GM12878 (cell line): ENCODE measurements around the gene S1PR1. TPM values are rescaled to one million over a fixed set of nuclear protein-coding genes. Genes with fewer than 3 reads are reported as not detected.

ENCODE experiments used
- ATAC-seq: fragments of 200-7000 bp; cut with Tn5 transposase; 3 replicates; pipeline ENCODE4 v1.9.1; 2020; ENCODE audit warnings: mild to moderate bottlenecking, moderate library complexity
- BruUV-seq: library from RNA; stranded (reverse); fragments of 400-500 nt; replicated peaks from 2 replicates; lab custom pipeline; 2021; lab: Mats Ljungman, UMichigan
- CTCF ChIA-PET: fragments of 300-600 bp; sonication (Branson Sonifier 250); formaldehyde crosslinking; extraction: SDS; loops from one replicate; lab custom pipeline; 2021; ENCODE audit warnings: inconsistent platforms; lab: Yijun Ruan, JAX
- POLR2A ChIA-PET: fragments of 350-600 bp; formaldehyde crosslinking; extraction: SDS; loops from one replicate; lab custom pipeline; 2021; ENCODE audit warnings: inconsistent platforms; lab: Charles Lee
- RAD21 ChIA-PET: fragments of 300-600 bp; sonication (Branson Sonifier 250); formaldehyde crosslinking; loops from one replicate; lab custom pipeline; 2023; ENCODE audit warnings: antibody characterized with exemption; ENCODE audit not compliant: unreplicated experiment; lab: Charles Lee
- SMC1A ChIA-PET: fragments of 300-600 bp; sonication (Branson Sonifier 250); formaldehyde crosslinking; loops from one replicate; lab custom pipeline; 2023; ENCODE audit not compliant: unreplicated experiment, uncharacterized antibody; lab: Charles Lee
- DNase-seq: peaks from one replicate; pipeline ENCODE4 v3.0.0-alpha.2; 2011; ENCODE audit warnings: low read depth, low spot score
- FAIRE-seq: peaks from 3 replicates; lab custom pipeline; 2011; peaks lifted over from hg19 to GRCh38; lab: Jason Lieb, UNC
- H2AFZ ChIP-seq: 2 replicates; pipeline ENCODE4 v1.6.0; 2011; ENCODE audit warnings: low read depth, low read length, control low read depth; ENCODE audit not compliant: control insufficient read depth
- H3K27ac ChIP-seq: 2 replicates; pipeline ENCODE4 v1.5.1; 2011; ENCODE audit warnings: control low read depth; ENCODE audit not compliant: control insufficient read depth, insufficient read depth
- H3K27me3 ChIP-seq, 2 experiments: replicated peaks in 1 of 2; 2 replicates each; pipeline versions ENCODE4 v1.6.0 to v1.6.1; 2011; ENCODE audit warnings: low read length in 1 of 2; ENCODE audit not compliant: control insufficient read depth in 2 of 2, insufficient read depth in 2 of 2
- H3K36me3 ChIP-seq, 2 experiments: 2 replicates each; pipeline ENCODE4 v1.5.1; 2011; ENCODE audit warnings: low read length in 1 of 2; ENCODE audit not compliant: control insufficient read depth in 2 of 2, insufficient read depth in 2 of 2
- H3K4me1 ChIP-seq: 2 replicates; pipeline ENCODE4 v1.6.1; 2011; ENCODE audit warnings: mild to moderate bottlenecking, low read length, moderate library complexity, mixed read lengths; ENCODE audit not compliant: control insufficient read depth, insufficient read depth
- H3K4me2 ChIP-seq: 2 replicates; pipeline ENCODE4 v1.6.0; 2011; ENCODE audit warnings: control low read depth; ENCODE audit not compliant: control insufficient read depth, insufficient read depth
- H3K4me3 ChIP-seq: fragments of 200-600 bp; sonication (generic); 2 replicates; pipeline ENCODE4 v1.5.1; 2016
- H3K79me2 ChIP-seq: 2 replicates; pipeline ENCODE4 v1.6.0; 2011; ENCODE audit warnings: low read length; ENCODE audit not compliant: control insufficient read depth, insufficient read depth
- H3K9ac ChIP-seq: 2 replicates; pipeline ENCODE4 v1.8.0; 2011; ENCODE audit warnings: low read length, control low read depth, mixed read lengths; ENCODE audit not compliant: control insufficient read depth, insufficient read depth
- H3K9me3 ChIP-seq: replicated peaks from 3 replicates; pipeline ENCODE4 v1.5.1; 2011; ENCODE audit warnings: mild to moderate bottlenecking, low read length; ENCODE audit not compliant: control insufficient read depth, insufficient read depth
- H4K20me1 ChIP-seq: 2 replicates; pipeline ENCODE4 v1.6.0; 2011; ENCODE audit not compliant: control insufficient read depth, insufficient read depth
- CEBPZ ChIP-seq: fragments of 150-350 bp; IDR thresholded peaks from 2 replicates; pipeline ENCODE4 v1.6.1; 2016; ENCODE audit warnings: low read depth, low read length
- CHD1 ChIP-seq: IDR thresholded peaks from 2 replicates; pipeline ENCODE4 v1.6.1; 2012; ENCODE audit warnings: low read depth, low read length, improper control_type of control experiment
- GATAD2B ChIP-seq: fragments of 450-650 bp; conservative IDR thresholded peaks from 2 replicates; pipeline ENCODE4 v1.6.1; 2017; ENCODE audit warnings: low read depth, mild to moderate bottlenecking, moderate library complexity
- RAD21 ChIP-seq: IDR thresholded peaks from 2 replicates; pipeline ENCODE4 v1.6.1; 2011; ENCODE audit warnings: mild to moderate bottlenecking, low read depth, low read length, moderate library complexity; ENCODE audit not compliant: insufficient read depth
- SREBF1 ChIP-seq: IDR thresholded peaks from 2 replicates; pipeline ENCODE4 v1.6.1; 2012; ENCODE audit warnings: mild to moderate bottlenecking, low read length
- STAT1 ChIP-seq: fragments of 450-650 bp; conservative IDR thresholded peaks from 2 replicates; pipeline ENCODE4 v1.6.1; 2014; ENCODE audit warnings: antibody characterized with exemption, mild to moderate bottlenecking
- ZBTB11 ChIP-seq: fragments of 450-650 bp; formaldehyde crosslinking; IDR thresholded peaks from 2 replicates; pipeline ENCODE4 v1.5.0; 2022; ENCODE audit warnings: mild to moderate bottlenecking, missing genetic modification characterization
- WGBS: methylation state at CpG from one replicate; pipeline ENCODE4 v1.1.6; 2016; ENCODE audit warnings: low lambda C conversion rate; ENCODE audit not compliant: insufficient replicate concordance, insufficient coverage; ENCODE audit errors: missing lambda C conversion rate; 5-methylcytosine and 5-hydroxymethylcytosine counted together
- in situ Hi-C: fragments of 300-500 bp; cut with MboI; formaldehyde crosslinking; loops from 9 replicates; pipeline ENCODE4 v1.14.3; 2018; ENCODE audit warnings: mixed read lengths
- intact Hi-C: fragments of 100-400 bp; cut with micrococcal nuclease; formaldehyde crosslinking; loops from one replicate; pipeline ENCODE4 v1.14.2; 2022; ENCODE audit not compliant: unreplicated experiment
- polyA plus RNA-seq, 11 experiments: library from polyadenylated mRNA; depleted of rRNA in 4 of 11; unstranded in 6 of 11; stranded (reverse) in 5 of 11; fragments of >200 nt; fragmentation: Nextera tagmentation in 4 of 11; fragmentation: Illumina TruSeq in 1 of 11; extraction: Ambion mirVana in 4 of 11; extraction: Trizol in 1 of 11; gene quantifications; 1 replicate in 1 of 11; 2 replicates in 10 of 11; pipeline versions ENCODE4 v1.2.1 to v1.2.3, GENCODE V29; 2011 to 2016; ENCODE audit warnings: inconsistent platforms in 2 of 11, missing spikeins in 2 of 11, low read depth in 1 of 11
- total RNA-seq, 4 experiments: library from RNA; depleted of rRNA in 3 of 4; stranded (reverse); fragments of >200 nt in 3 of 4; fragmentation: Illumina TruSeq in 1 of 4; extraction: Trizol in 1 of 4; gene quantifications; 2 replicates each; pipeline versions ENCODE4 v1.2.1 to v1.2.3, GENCODE V29; 2013 to 2021
- TF ChIP-seq, protein P1 (sequence below): fragments of 450-650 bp; IDR thresholded peaks from 2 replicates; pipeline ENCODE4 v1.6.1; 2014; ENCODE audit warnings: mild to moderate bottlenecking

S1PR1 gene
- total and polyA plus RNA-seq, 10 of the 15 experiments (the other 5 are each of a cell fraction or from before 2014, with no cell fraction given) = 3.8 to 59.4 (median 30.7) TPM

DNA sequence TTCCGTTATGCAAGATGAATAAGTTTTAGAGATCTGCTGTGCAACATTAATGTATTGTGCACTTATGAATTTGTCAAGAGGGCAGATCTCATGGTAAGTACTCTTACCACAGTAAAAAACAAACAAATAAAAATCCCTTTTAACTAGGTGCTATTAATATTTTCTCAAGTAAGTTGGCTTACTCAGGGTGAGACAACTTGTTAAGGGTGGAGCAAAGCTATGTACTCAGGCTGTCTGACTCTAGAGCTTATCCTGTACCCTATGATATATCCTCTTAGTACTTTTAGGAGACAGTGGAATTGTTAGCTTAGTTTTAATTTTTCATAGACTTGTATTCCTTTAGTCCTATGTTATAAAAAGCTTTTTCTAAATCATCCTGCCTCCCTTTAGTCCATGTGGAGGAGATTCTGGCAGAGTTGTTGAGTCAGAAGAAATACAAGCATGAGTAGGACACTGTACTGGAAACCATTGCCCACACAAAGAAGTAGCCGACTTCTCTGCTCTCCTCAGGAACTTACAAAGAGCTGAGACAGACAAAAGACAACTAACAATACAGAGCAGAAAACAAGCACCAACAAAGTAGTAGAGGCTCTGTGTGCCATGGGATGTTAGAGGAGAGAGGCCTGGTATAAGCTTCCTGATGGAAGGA lies 49.2 kb downstream of the S1PR1 start:
- H3K4me3 ChIP-seq = no peak overlapping the region
- no peaks in the 10 kb centered on the region for H4K20me1 ChIP-seq
- no peaks in the 10 kb centered on the region for H3K36me3 ChIP-seq
- no peak overlapping the region for H3K27ac ChIP-seq
- no peak for DNase-seq
- TF ChIP-seq, protein P1, sequence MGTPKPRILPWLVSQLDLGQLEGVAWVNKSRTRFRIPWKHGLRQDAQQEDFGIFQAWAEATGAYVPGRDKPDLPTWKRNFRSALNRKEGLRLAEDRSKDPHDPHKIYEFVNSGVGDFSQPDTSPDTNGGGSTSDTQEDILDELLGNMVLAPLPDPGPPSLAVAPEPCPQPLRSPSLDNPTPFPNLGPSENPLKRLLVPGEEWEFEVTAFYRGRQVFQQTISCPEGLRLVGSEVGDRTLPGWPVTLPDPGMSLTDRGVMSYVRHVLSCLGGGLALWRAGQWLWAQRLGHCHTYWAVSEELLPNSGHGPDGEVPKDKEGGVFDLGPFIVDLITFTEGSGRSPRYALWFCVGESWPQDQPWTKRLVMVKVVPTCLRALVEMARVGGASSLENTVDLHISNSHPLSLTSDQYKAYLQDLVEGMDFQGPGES = no peak
- TF ChIP-seq CEBPZ = no peak
- no peak for TF ChIP-seq CHD1
- no peak for TF ChIP-seq STAT1
- TF ChIP-seq ZBTB11 = no peak
- TF ChIP-seq RAD21 = no peak
- TF ChIP-seq GATAD2B = no peak
- TF ChIP-seq SREBF1 = no peak
- intact Hi-C loops (loop anchor here (5.0 kb wide), 1 partner anchor 279 kb away; no protein-coding TSS in a partner anchor), in situ Hi-C loops (loop anchor here (5.0 kb wide), 1 partner anchor 149 kb away; no protein-coding TSS in a partner anchor)
- H3K27me3 ChIP-seq = no peaks in the 10 kb centered on the region
- no peak overlapping the region for H3K4me2 ChIP-seq
- ATAC-seq = no peak
- POLR2A ChIA-PET = interaction anchor here (1.0 kb wide), 1 partner anchor 388 kb away, joined by 9 read pairs; no protein-coding TSS in a partner anchor
- H3K79me2 ChIP-seq = no peaks in the 10 kb centered on the region
- no TSS peak for BruUV-seq
- H3K9ac ChIP-seq = no peak overlapping the region
- CTCF ChIA-PET = interaction anchor here (0.7 to 12.4 kb wide), 17 partner anchors 6 to 376 kb away, joined by 3 to 253 read pairs (median 30); no protein-coding TSS in a partner anchor
- no peak for FAIRE-seq
- H3K4me1 ChIP-seq = peaks cover 10% of the 10 kb centered on the region
- RAD21 ChIA-PET = interaction anchor here (0.6 to 12.5 kb wide), 11 partner anchors 23 to 710 kb away, joined by 3 to 171 read pairs (median 3); no protein-coding TSS in a partner anchor
- 98% methylated on average over 2 of the region's 2 CpGs for WGBS
- H2AFZ ChIP-seq = no peak overlapping the region
- SMC1A ChIA-PET = interaction anchor here (0.5 to 11.8 kb wide), 20 partner anchors 9 to 962 kb away, joined by 3 to 275 read pairs (median 5); no protein-coding TSS in a partner anchor
- H3K9me3 ChIP-seq = no peaks in the 10 kb centered on the region
